SK-N-SH treated with all-trans-retinoic acid at 6 μM for 48 hours (cell line): ENCODE data around the gene WASHC1.
"Not testable (repeated sequence)": the region's sequence is repeated elsewhere in the genome, so short reads cannot be mapped to it uniquely, and the experiment has no call there.

Source experiments
- ARNTL ChIP-seq: fragments of 450-650 bp; formaldehyde crosslinking; IDR thresholded peaks from 2 replicates; pipeline ENCODE4 v1.5.0; 2020; ENCODE audit warnings: low read depth, mild to moderate bottlenecking, moderate library complexity, borderline replicate concordance
- OSR1 ChIP-seq: fragments of 250-450 bp; sonication (Bioruptor Pico); IDR thresholded peaks from 2 replicates; pipeline ENCODE4 v1.8.0; 2022; ENCODE audit warnings: moderate library complexity, mild to moderate bottlenecking, inconsistent platforms
- RARB ChIP-seq: fragments of 250-450 bp; sonication (Bioruptor Pico); IDR thresholded peaks from 2 replicates; pipeline ENCODE4 v1.8.0; 2021; ENCODE audit warnings: mild to moderate bottlenecking, moderate library complexity
- SNAI2 ChIP-seq: fragments of 250-450 bp; sonication (Bioruptor Pico); IDR thresholded peaks from 2 replicates; pipeline ENCODE4 v1.5.0; 2020; ENCODE audit warnings: mild to moderate bottlenecking, moderate library complexity
- TCF4 ChIP-seq: fragments of 250-450 bp; sonication (Bioruptor Pico); IDR thresholded peaks from 2 replicates; pipeline ENCODE4 v1.8.0; 2021; ENCODE audit warnings: mild to moderate bottlenecking, moderate library complexity, borderline replicate concordance
- ZFP30 ChIP-seq: fragments of 450-650 bp; formaldehyde crosslinking; IDR thresholded peaks from 2 replicates; pipeline ENCODE4 v1.5.0; 2022; ENCODE audit warnings: mild to moderate bottlenecking, moderate library complexity
- ZNF8 ChIP-seq: fragments of 450-650 bp; formaldehyde crosslinking; IDR thresholded peaks from 2 replicates; pipeline ENCODE4 v1.5.0; 2020; ENCODE audit warnings: mild to moderate bottlenecking, moderate library complexity
- TF ChIP-seq, protein P1 (sequence below): fragments of 250-450 bp; sonication (Bioruptor Pico); IDR thresholded peaks from 2 replicates; pipeline ENCODE4 v1.5.1; 2021; ENCODE audit warnings: mild to moderate bottlenecking, moderate library complexity
- TF ChIP-seq, protein P2 (sequence below): fragments of 250-450 bp; sonication (Bioruptor Pico); IDR thresholded peaks from 2 replicates; pipeline ENCODE4 v1.5.1; 2020; ENCODE audit warnings: low read depth, mild to moderate bottlenecking, moderate library complexity

DNA sequence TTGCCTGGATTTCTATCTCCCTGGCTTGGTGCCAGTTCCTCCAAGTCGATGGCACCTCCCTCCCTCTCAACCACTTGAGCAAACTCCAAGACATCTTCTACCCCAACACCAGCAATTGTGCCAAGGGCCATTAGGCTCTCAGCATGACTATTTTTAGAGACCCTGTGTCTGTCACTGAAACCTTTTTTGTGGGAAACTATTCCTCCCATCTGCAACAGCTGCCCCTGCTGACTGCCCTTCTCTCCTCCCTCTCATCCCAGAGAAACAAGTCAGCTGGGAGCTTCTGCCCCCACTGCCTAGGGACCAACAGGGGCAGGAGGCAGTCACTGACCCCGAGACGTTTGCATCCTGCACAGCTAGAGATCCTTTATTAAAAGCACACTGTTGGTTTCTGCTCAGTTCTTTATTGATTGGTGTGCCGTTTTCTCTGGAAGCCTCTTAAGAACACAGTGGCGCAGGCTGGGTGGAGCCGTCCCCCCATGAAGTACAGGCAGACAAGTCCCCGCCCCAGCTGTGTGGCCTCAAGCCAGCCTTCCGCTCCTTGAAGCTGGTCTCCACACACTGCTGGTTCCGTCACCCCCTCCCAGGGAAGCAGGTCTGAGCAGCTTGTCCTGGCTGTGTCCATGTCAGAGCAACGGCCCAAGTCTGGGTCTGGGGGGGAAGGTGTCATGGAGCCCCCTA lies 15.0 kb downstream of the WASHC1 start:
- TF ChIP-seq, protein P1, sequence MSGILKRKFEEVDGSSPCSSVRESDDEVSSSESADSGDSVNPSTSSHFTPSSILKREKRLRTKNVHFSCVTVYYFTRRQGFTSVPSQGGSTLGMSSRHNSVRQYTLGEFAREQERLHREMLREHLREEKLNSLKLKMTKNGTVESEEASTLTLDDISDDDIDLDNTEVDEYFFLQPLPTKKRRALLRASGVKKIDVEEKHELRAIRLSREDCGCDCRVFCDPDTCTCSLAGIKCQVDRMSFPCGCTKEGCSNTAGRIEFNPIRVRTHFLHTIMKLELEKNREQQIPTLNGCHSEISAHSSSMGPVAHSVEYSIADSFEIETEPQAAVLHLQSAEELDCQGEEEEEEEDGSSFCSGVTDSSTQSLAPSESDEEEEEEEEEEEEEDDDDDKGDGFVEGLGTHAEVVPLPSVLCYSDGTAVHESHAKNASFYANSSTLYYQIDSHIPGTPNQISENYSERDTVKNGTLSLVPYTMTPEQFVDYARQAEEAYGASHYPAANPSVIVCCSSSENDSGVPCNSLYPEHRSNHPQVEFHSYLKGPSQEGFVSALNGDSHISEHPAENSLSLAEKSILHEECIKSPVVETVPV (CRISPR knock-in tag): not testable (repeated sequence)
- not testable (repeated sequence) for TF ChIP-seq TCF4; RARB (CRISPR knock-in tag); ZNF8 (CRISPR knock-in tag); OSR1 (CRISPR knock-in tag); SNAI2 (CRISPR knock-in tag); ARNTL (CRISPR knock-in tag); ZFP30 (CRISPR knock-in tag)
- TF ChIP-seq, protein P2, sequence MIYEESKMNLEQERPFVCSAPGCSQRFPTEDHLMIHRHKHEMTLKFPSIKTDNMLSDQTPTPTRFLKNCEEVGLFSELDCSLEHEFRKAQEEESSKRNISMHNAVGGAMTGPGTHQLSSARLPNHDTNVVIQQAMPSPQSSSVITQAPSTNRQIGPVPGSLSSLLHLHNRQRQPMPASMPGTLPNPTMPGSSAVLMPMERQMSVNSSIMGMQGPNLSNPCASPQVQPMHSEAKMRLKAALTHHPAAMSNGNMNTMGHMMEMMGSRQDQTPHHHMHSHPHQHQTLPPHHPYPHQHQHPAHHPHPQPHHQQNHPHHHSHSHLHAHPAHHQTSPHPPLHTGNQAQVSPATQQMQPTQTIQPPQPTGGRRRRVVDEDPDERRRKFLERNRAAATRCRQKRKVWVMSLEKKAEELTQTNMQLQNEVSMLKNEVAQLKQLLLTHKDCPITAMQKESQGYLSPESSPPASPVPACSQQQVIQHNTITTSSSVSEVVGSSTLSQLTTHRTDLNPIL (CRISPR knock-in tag): not testable (repeated sequence)
